Parathyroid adenoma (tissue), 2 donors: ENCODE results near the gene PDIA5.

Source experiments
- H2AFZ ChIP-seq: fragments of 300-600 bp; sonication (generic); one replicate; pipeline ENCODE4 v1.7.0; 2017; ENCODE audit warnings: antibody characterized with exemption, mild to moderate bottlenecking
- H3K27ac ChIP-seq: fragments of 300-600 bp; sonication (generic); one replicate; pipeline ENCODE4 v1.7.0; 2017
- H3K27me3 ChIP-seq: fragments of 300-600 bp; sonication (generic); one replicate; pipeline ENCODE4 v1.7.0; 2017; ENCODE audit warnings: low read length; ENCODE audit not compliant: control insufficient read depth, insufficient read depth
- H3K36me3 ChIP-seq: fragments of 300-600 bp; sonication (generic); one replicate; pipeline ENCODE4 v1.7.0; 2017; ENCODE audit warnings: low read length; ENCODE audit not compliant: control insufficient read depth, insufficient read depth
- H3K4me1 ChIP-seq: fragments of 300-600 bp; sonication (generic); one replicate; pipeline ENCODE4 v1.7.0; 2017; ENCODE audit warnings: control low read depth
- H3K4me2 ChIP-seq: fragments of 300-600 bp; sonication (generic); one replicate; pipeline ENCODE4 v1.7.0; 2017; ENCODE audit warnings: low read length
- H3K4me3 ChIP-seq: fragments of 300-600 bp; sonication (generic); one replicate; pipeline ENCODE4 v1.7.0; 2017; ENCODE audit warnings: low read depth, low read length
- H3K79me2 ChIP-seq: fragments of 300-600 bp; sonication (generic); one replicate; pipeline ENCODE4 v1.7.0; 2017; ENCODE audit warnings: control low read depth
- H3K9ac ChIP-seq: fragments of 300-600 bp; sonication (generic); one replicate; pipeline ENCODE4 v1.7.0; 2017; ENCODE audit warnings: mild to moderate bottlenecking
- H3K9me3 ChIP-seq: fragments of 300-600 bp; sonication (generic); one replicate; pipeline ENCODE4 v1.7.0; 2017; ENCODE audit warnings: low read length; ENCODE audit not compliant: control insufficient read depth
- CTCF ChIP-seq: fragments of 300-600 bp; sonication (generic); IDR thresholded peaks from one replicate; pipeline ENCODE4 v1.7.0; 2017; ENCODE audit warnings: antibody characterized with exemption, mild to moderate bottlenecking
- donor health status: primary hyperparathyroidism.

Gene PDIA5

GRCh38 chr3:123066896-123067688, at the start of gene PDIA5:
PDIA5 (plus strand) TSS chr3:123067025; CDS start chr3:123067165, 140 bp downstream.
- H3K27ac ChIP-seq: peak within 1 kb of the TSS; percentile 52
- H3K27me3 ChIP-seq: no peaks in the 10 kb centered on the region
- peak within 1 kb of the TSS; percentile 92 for H2AFZ ChIP-seq
- H3K4me2 ChIP-seq: peak within 1 kb of the TSS; percentile 75
- no peaks in the 10 kb centered on the region for H3K36me3 ChIP-seq
- H3K4me1 ChIP-seq: peaks cover 5% of the 10 kb centered on the region
- no peak for TF ChIP-seq CTCF
- H3K4me3 ChIP-seq: peak within 1 kb of the TSS; percentile 74
- H3K9me3 ChIP-seq: no peaks in the 10 kb centered on the region
- peaks cover 10% of the 10 kb centered on the region for H3K79me2 ChIP-seq
- H3K9ac ChIP-seq: peak within 1 kb of the TSS; percentile 41

- H3K9ac ChIP-seq: no peak overlapping the region
- H3K4me3 ChIP-seq: no peak overlapping the region
- no peak overlapping the region for H3K4me2 ChIP-seq
- no peaks in the 10 kb centered on the region for H3K27me3 ChIP-seq
- H3K4me1 ChIP-seq: peaks cover 12% of the 10 kb centered on the region
- H3K9me3 ChIP-seq: no peaks in the 10 kb centered on the region
- H3K27ac ChIP-seq: no peak overlapping the region
- no peaks in the 10 kb centered on the region for H3K36me3 ChIP-seq
- TF ChIP-seq CTCF: no peak
- H3K79me2 ChIP-seq: no peaks in the 10 kb centered on the region
- H2AFZ ChIP-seq: no peak overlapping the region
Observed at GRCh38 chr3:123018683-123019082, 48.1 kb upstream of the PDIA5 start.

- H2AFZ ChIP-seq: no peak overlapping the region
- H3K4me2 ChIP-seq: no peak overlapping the region
- peaks cover 12% of the 10 kb centered on the region for H3K4me1 ChIP-seq
- H3K9me3 ChIP-seq: no peaks in the 10 kb centered on the region
- H3K27me3 ChIP-seq: no peaks in the 10 kb centered on the region
- no peak for TF ChIP-seq CTCF
- no peaks in the 10 kb centered on the region for H3K79me2 ChIP-seq
- H3K9ac ChIP-seq: no peak overlapping the region
- H3K36me3 ChIP-seq: no peaks in the 10 kb centered on the region
- no peak overlapping the region for H3K4me3 ChIP-seq
- no peak overlapping the region for H3K27ac ChIP-seq
Observed at GRCh38 chr3:123019161-123019560, 47.7 kb upstream of the PDIA5 start.

- H3K4me3 ChIP-seq: no peak overlapping the region
- H3K9me3 ChIP-seq: no peaks in the 10 kb centered on the region
- H3K27me3 ChIP-seq: no peaks in the 10 kb centered on the region
- TF ChIP-seq CTCF: no peak
- H3K4me2 ChIP-seq: no peak overlapping the region
- H3K27ac ChIP-seq: no peak overlapping the region
- H3K36me3 ChIP-seq: no peaks in the 10 kb centered on the region
- H2AFZ ChIP-seq: no peak overlapping the region
- no peak overlapping the region for H3K9ac ChIP-seq
- H3K79me2 ChIP-seq: no peaks in the 10 kb centered on the region
- H3K4me1 ChIP-seq: peaks cover 12% of the 10 kb centered on the region
Observed at GRCh38 chr3:123019591-123019990, 47.2 kb upstream of the PDIA5 start.

GRCh38 chr3:123020709-123021108, 46.1 kb upstream of the PDIA5 start:
- H3K9me3 ChIP-seq: no peaks in the 10 kb centered on the region
- H3K9ac ChIP-seq: no peak overlapping the region
- no peaks in the 10 kb centered on the region for H3K36me3 ChIP-seq
- H2AFZ ChIP-seq: no peak overlapping the region
- H3K4me3 ChIP-seq: no peak overlapping the region
- peak overlapping the region; percentile 27 for H3K4me2 ChIP-seq
- no peak overlapping the region for H3K27ac ChIP-seq
- H3K79me2 ChIP-seq: no peaks in the 10 kb centered on the region
- no peak for TF ChIP-seq CTCF
- no peaks in the 10 kb centered on the region for H3K27me3 ChIP-seq
- H3K4me1 ChIP-seq: peaks cover 12% of the 10 kb centered on the region
